Kidney epithelial cell (primary cell): ENCODE results near the gene IRF3. TPM values are rescaled to one million over a fixed set of nuclear protein-coding genes. Genes with fewer than 3 reads are reported as not detected.
A peak's percentile ranks its signal among the peaks of the same experiment; 100 is the strongest.

ENCODE experiments used
- DNase-seq: peaks from one replicate; pipeline ENCODE4 v3.0.0-alpha.2; 2010; ENCODE audit warnings: low read depth
- H3K27me3 ChIP-seq: 2 replicates; pipeline ENCODE4 v1.6.0; 2011; ENCODE audit warnings: low read length; ENCODE audit not compliant: control insufficient read depth, insufficient read depth
- H3K36me3 ChIP-seq: 2 replicates; pipeline ENCODE4 v1.5.1; 2011; ENCODE audit warnings: low read length; ENCODE audit not compliant: control insufficient read depth, insufficient read depth
- H3K4me3 ChIP-seq: 2 replicates; pipeline ENCODE4 v1.5.1; 2011; ENCODE audit warnings: low read depth, mild to moderate bottlenecking, control low read depth, low read length
- total RNA-seq: library from RNA; depleted of rRNA; stranded (reverse); fragments of >200 nt; gene quantifications from 2 replicates; pipeline ENCODE4 v1.2.3, GENCODE V29; 2015
- TF ChIP-seq, protein P1 (sequence below): IDR thresholded peaks from 2 replicates; pipeline ENCODE4 v1.5.1; 2011; ENCODE audit warnings: mild to moderate bottlenecking, moderate library complexity, low read length, control low read depth, inconsistent platforms; ENCODE audit not compliant: insufficient read depth, poor library complexity, severe bottlenecking

The IRF3 gene
- total RNA-seq, 1 donor from 2014 or later, result 66.6 TPM

DNA sequence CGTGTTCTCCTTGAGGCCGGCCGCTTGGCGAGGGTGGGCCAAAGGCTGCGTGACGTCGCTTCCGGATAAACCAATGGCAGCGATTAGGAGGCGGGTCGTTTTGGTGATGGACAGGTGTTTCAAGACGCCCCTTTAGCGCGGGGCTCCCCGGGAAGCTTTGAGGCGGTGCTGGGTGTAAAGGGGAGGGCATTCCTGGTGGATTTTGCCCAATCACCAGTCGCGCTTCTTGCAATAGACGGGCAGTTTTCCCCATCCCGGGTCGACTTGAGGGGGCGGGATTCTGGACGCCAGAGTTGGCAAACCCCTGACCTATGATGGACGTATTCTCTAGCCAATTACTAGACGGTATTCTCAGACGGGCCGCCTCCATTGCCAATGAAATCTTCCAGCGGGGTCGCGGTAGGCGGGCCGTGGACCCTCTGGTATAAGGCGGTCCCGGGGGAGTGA lies 11.2 kb upstream of the IRF3 start:
- TF ChIP-seq, protein P1, sequence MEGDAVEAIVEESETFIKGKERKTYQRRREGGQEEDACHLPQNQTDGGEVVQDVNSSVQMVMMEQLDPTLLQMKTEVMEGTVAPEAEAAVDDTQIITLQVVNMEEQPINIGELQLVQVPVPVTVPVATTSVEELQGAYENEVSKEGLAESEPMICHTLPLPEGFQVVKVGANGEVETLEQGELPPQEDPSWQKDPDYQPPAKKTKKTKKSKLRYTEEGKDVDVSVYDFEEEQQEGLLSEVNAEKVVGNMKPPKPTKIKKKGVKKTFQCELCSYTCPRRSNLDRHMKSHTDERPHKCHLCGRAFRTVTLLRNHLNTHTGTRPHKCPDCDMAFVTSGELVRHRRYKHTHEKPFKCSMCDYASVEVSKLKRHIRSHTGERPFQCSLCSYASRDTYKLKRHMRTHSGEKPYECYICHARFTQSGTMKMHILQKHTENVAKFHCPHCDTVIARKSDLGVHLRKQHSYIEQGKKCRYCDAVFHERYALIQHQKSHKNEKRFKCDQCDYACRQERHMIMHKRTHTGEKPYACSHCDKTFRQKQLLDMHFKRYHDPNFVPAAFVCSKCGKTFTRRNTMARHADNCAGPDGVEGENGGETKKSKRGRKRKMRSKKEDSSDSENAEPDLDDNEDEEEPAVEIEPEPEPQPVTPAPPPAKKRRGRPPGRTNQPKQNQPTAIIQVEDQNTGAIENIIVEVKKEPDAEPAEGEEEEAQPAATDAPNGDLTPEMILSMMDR, result no peak
- DNase-seq, result peak; percentile 98
- Histone ChIP-seq H3K36me3 (no peaks in the 10 kb centered on the region), H3K27me3 (no peaks in the 10 kb centered on the region), H3K4me3 (peak overlapping the region; percentile 81)

DNA sequence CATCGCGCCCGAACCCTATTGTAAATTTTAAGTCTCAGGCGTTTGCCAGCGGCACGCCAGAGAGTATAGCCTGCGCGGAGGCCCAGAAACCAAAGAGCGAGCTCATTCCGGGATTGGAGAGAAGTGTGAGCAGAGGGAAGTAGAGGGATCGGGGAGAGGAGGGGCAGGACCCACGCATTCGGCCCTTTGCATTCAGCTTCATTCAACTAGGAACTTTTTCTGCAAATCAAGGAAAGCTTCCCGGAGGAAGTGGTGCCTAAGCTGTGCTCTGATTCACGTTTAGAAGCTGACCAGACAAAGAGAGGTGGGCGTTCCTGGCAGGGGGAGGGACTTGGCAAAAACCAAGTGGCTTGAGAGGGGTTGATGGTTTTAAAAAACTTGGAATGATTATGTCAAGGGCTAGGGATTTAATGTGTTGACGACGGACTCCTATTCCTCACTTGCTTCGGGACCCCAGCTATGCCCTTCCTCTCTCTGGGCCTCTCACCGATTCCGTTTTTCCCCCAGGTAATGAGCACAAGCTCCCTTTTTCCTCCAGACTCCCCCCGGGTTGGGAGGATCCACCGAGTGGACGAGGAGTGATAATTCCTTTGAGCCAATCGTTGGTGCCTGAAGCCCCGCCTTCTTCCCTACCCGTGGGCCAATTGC lies 10.6 kb upstream of the IRF3 start:
- DNase-seq, result peak; percentile 81
- TF ChIP-seq, protein P1, result no peak
- H3K4me3 ChIP-seq, result peak overlapping the region; percentile 40
- no peaks in the 10 kb centered on the region for H3K36me3 ChIP-seq
- H3K27me3 ChIP-seq, result no peaks in the 10 kb centered on the region

DNA sequence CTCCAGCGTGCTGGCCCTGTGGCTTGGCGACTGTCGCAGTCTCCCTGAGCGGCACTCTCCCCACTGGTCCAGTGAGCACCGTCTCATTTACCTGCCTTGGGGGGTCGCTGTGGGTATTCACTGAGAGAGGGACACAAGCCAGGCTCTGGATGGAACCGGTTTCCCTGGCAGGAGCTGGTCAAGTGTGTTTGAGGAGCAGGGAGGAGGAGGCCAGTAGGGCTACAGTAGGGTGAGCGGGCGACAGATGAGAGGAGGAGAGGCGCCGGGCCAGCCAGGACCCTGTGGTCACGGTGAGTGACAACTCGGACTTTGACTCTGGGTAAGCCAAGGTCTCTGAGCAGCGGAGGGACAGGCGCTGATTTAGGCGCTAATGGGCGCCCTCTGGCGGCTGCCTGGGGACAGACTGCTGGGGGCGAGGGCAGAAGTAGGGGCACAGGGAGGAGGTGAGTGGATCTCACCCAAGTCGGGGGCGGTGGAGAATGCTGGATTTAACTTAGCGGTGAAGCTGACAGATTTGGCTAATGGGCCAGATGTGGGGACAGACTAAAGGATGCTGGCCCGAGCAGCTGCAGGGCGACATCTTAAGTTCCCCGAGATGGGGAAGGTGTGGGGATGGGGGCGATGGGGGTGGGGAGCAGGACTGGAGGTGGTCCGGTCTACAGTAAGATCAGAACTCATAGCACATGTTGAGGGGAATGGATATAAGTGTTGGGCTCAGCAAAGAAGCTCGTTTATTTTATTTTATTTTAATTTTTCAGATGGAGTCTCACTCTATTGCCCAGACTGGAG lies 6.7 kb upstream of the IRF3 start:
- H3K4me3 ChIP-seq, result no peak overlapping the region

DNA sequence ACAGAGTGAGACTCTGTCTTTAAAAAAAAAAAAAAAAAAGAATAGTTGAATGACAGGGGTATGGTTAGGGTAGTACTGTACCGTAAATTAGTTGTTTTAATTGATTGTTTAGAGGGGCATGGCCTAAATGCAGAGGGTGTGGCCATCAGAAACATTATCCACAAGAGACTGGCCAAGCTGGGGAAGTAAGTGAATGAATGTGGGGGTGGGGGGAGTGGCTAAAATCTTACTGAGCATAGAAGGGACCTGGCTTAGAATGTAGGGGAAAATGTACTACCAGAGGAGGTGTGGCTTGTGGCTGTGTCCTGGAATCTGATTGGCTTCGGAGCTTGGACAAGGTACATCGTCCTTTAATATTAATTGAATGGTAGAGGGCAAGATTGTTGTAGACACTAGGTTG lies 3.9 kb upstream of the IRF3 start:
- TF ChIP-seq, protein P1, result no peak
- Histone ChIP-seq H3K27me3 (no peaks in the 10 kb centered on the region), H3K4me3 (no peak overlapping the region), H3K36me3 (no peaks in the 10 kb centered on the region)
- DNase-seq, result no peak

More for the DNA sequence above, 6.7 kb upstream of the IRF3 start:
- no peak for DNase-seq
- H3K27me3 ChIP-seq, result no peaks in the 10 kb centered on the region
- H3K36me3 ChIP-seq, result no peaks in the 10 kb centered on the region
- TF ChIP-seq, protein P1, result peak; percentile 97

DNA sequence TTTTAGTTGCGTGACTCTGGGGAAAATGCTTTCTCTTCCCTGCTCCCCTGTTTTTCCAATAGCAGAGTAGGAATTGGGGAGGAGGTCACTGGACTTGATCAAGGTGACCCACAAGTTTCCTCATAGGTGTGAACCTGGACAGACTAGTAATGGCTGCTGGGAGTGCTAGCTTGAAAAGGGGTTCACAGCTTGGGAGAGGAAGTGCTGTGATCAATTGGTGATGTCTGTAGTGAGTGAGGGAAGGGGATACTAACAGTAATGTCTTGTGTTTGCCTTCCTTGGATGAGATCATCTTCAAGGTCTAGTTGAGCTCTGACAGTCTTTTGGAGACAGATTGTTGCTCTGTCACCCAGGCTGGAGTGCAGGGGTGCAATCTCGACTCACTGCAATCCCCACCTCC lies 1.8 kb upstream of the IRF3 start:
- DNase-seq, result no peak
- Histone ChIP-seq H3K27me3 (no peaks in the 10 kb centered on the region), H3K4me3 (no peak overlapping the region), H3K36me3 (no peaks in the 10 kb centered on the region)
- TF ChIP-seq, protein P1, result no peak

DNA sequence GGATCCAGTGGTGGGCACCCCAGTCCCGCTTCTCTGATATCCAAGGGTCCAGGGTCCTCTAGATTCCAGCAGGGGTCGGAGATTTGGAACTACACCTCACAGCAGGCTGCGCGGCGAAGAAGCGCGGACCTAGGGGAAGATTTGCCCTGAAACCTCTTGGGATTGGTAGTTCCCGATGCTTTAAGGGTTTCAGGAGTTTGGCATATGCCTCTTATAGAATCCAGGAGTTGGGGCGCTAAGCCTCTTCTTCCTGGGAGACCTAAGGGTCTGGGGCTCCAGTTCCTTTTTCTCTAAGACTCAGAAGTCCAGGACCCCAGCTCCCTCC lies 425 bp upstream of the IRF3 start:
- Histone ChIP-seq H3K36me3 (no peaks in the 10 kb centered on the region), H3K27me3 (no peaks in the 10 kb centered on the region), H3K4me3 (peak overlapping the region; percentile 84)
- DNase-seq, result no peak
- TF ChIP-seq, protein P1, result no peak
